Trophoblast cell (in vitro differentiated cells and primary cell): ENCODE measurements around the gene EEF1A2.

Experiments
- DNase-seq, 2 donors: peaks; one replicate each; pipeline ENCODE4 v3.0.0-alpha.2; 2016
- H2AFZ ChIP-seq: 2 replicates; pipeline ENCODE4 v1.6.1; 2013; ENCODE audit warnings: low read length, moderate library complexity, mild to moderate bottlenecking; ENCODE audit not compliant: insufficient read depth, poor library complexity
- H2AK5ac ChIP-seq: 2 replicates; pipeline ENCODE4 v1.6.1; 2013; ENCODE audit warnings: mild to moderate bottlenecking, low read length
- H2BK120ac ChIP-seq: 2 replicates; pipeline ENCODE4 v1.6.1; 2013; ENCODE audit warnings: low read length, mild to moderate bottlenecking, moderate library complexity; ENCODE audit not compliant: insufficient read depth, poor library complexity
- H2BK12ac ChIP-seq: 2 replicates; pipeline ENCODE4 v1.6.1; 2013; ENCODE audit warnings: mild to moderate bottlenecking, low read length, moderate library complexity
- H2BK5ac ChIP-seq: 2 replicates; pipeline ENCODE4 v1.6.1; 2013; ENCODE audit warnings: low read length, low read depth, moderate library complexity, mild to moderate bottlenecking; ENCODE audit not compliant: poor library complexity
- H3K14ac ChIP-seq: 2 replicates; pipeline ENCODE4 v1.6.1; 2013; ENCODE audit warnings: mild to moderate bottlenecking, low read length
- H3K18ac ChIP-seq: 2 replicates; pipeline ENCODE4 v1.6.1; 2013; ENCODE audit warnings: mild to moderate bottlenecking, low read length
- H3K23ac ChIP-seq: 2 replicates; pipeline ENCODE4 v1.6.1; 2013; ENCODE audit warnings: low read length
- H3K27ac ChIP-seq: 2 replicates; pipeline ENCODE4 v1.5.1; 2013; ENCODE audit warnings: low read depth, mild to moderate bottlenecking, inconsistent platforms, low read length, moderate library complexity
- H3K27me3 ChIP-seq: 2 replicates; pipeline ENCODE4 v1.6.1; 2013; ENCODE audit warnings: inconsistent platforms, mild to moderate bottlenecking, low read length, moderate library complexity; ENCODE audit not compliant: insufficient read depth
- H3K36me3 ChIP-seq, 2 experiments: 1 replicate in 1 of 2; 2 replicates in 1 of 2; pipeline ENCODE4 v1.6.1; 2013; ENCODE audit warnings: low read length in 2 of 2, mild to moderate bottlenecking in 2 of 2, moderate library complexity in 1 of 2; ENCODE audit not compliant: insufficient read depth in 2 of 2, control insufficient read depth in 1 of 2
- H3K4ac ChIP-seq: 2 replicates; pipeline ENCODE4 v1.6.1; 2013; ENCODE audit warnings: low read depth, mild to moderate bottlenecking, low read length, moderate library complexity
- H3K4me1 ChIP-seq, 2 experiments: 1 replicate in 1 of 2; 2 replicates in 1 of 2; pipeline ENCODE4 v1.6.1; 2013; ENCODE audit warnings: low read length in 2 of 2, mild to moderate bottlenecking in 2 of 2, moderate library complexity in 1 of 2; ENCODE audit not compliant: insufficient read depth in 2 of 2, control insufficient read depth in 1 of 2
- H3K4me2 ChIP-seq: 2 replicates; pipeline ENCODE4 v1.6.1; 2013; ENCODE audit warnings: inconsistent platforms, mild to moderate bottlenecking, low read length, moderate library complexity
- H3K4me3 ChIP-seq: 2 replicates; pipeline ENCODE4 v1.5.1; 2013; ENCODE audit warnings: mild to moderate bottlenecking, low read depth, low read length, inconsistent platforms
- H3K79me1 ChIP-seq: one replicate; pipeline ENCODE4 v1.6.1; 2013; ENCODE audit warnings: low read length
- H3K79me2 ChIP-seq: 2 replicates; pipeline ENCODE4 v1.6.1; 2013; ENCODE audit warnings: low read length, mild to moderate bottlenecking; ENCODE audit not compliant: control insufficient read depth, insufficient read depth, poor library complexity
- H3K9ac ChIP-seq: 2 replicates; pipeline ENCODE4 v1.6.1; 2013; ENCODE audit warnings: mild to moderate bottlenecking, low read length
- H3K9me3 ChIP-seq: 2 replicates; pipeline ENCODE4 v1.6.1; 2013; ENCODE audit warnings: low read depth, mild to moderate bottlenecking, control low read depth, inconsistent platforms, low read length; ENCODE audit not compliant: insufficient read depth
- H4K12ac ChIP-seq: 2 replicates; pipeline ENCODE4 v1.6.1; 2013; ENCODE audit warnings: low read depth, mild to moderate bottlenecking, low read length, moderate library complexity
- H4K8ac ChIP-seq: 2 replicates; pipeline ENCODE4 v1.6.1; 2013; ENCODE audit warnings: low read depth, mild to moderate bottlenecking, low read length, moderate library complexity
- H4K91ac ChIP-seq: one replicate; pipeline ENCODE4 v1.6.1; 2013; ENCODE audit warnings: low read depth, mild to moderate bottlenecking, low read length, moderate library complexity
- WGBS: extraction: QIAGEN DNeasy Blood & Tissue Kit; methylation state at CpG from one replicate; pipeline ENCODE4 v1.1.7; 2013; ENCODE audit warnings: missing lambda C conversion rate; ENCODE audit not compliant: insufficient read length, insufficient coverage; ENCODE audit errors: extremely low coverage; 5-methylcytosine and 5-hydroxymethylcytosine counted together

Gene EEF1A2

DNA sequence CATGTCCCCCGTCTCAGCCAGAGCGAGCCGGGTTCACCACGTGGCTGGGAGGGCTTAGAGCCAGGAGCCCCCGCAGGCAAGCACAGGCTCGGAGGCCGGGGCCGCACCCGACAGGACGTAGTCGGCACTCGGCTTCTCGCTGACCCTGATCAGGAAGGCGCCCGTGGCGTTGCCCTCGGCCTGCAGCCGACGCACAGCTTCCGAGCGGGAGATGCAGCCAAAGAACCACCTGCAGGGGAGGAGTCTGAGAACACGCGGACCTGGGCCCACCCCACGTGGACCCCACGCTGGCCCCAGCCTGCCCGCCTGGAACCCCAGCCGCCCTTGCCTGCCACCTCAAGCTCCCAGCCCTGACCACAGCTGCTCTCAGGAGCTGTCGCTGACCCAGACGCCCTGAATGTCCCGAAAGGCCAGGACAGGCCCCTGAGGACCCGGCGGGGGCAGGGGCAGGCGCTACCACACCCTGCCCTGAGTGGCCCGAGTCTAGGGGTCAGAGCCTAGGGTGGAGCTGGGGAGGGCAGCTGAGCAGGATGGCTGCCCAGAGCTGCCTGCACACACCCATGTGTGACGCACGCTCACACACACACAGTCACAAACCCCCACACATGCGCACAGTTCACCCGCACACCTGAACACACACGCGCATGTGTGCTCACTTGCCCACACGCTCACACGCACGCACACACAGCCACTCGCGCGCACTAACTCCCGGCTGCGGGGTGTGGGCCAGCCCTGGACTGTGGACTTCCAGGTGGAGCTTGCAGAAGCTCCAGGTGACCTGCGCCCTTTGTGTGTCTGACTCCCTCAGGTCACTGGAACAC is 36.2 kb upstream of the EEF1A2 start:
- Histone ChIP-seq H3K27ac (no peak overlapping the region), H3K36me3 (no peaks in the 10 kb centered on the region), H4K8ac (no peak overlapping the region), H2BK12ac (no peak overlapping the region), H3K4me1 (peaks cover 0 to 3% of the 10 kb centered on the region in 2 experiments), H3K4me3 (no peak overlapping the region), H4K91ac (no peak overlapping the region), H3K79me2 (no peaks in the 10 kb centered on the region), H3K9ac (no peak overlapping the region), H3K23ac (no peak overlapping the region), H2BK120ac (no peak overlapping the region), H3K9me3 (peaks cover 2% of the 10 kb centered on the region), H3K18ac (no peak overlapping the region), H3K27me3 (no peaks in the 10 kb centered on the region), H2AK5ac (no peak overlapping the region), H3K4me2 (no peak overlapping the region), H4K12ac (no peak overlapping the region), H3K14ac (no peak overlapping the region), H3K79me1 (no peaks in the 10 kb centered on the region), H3K4ac (no peak overlapping the region), H2AFZ (no peak overlapping the region), H2BK5ac (no peak overlapping the region)
- DNase-seq = no peak
- WGBS = no CpG with 5 or more reads among the region's 49 CpGs

DNA sequence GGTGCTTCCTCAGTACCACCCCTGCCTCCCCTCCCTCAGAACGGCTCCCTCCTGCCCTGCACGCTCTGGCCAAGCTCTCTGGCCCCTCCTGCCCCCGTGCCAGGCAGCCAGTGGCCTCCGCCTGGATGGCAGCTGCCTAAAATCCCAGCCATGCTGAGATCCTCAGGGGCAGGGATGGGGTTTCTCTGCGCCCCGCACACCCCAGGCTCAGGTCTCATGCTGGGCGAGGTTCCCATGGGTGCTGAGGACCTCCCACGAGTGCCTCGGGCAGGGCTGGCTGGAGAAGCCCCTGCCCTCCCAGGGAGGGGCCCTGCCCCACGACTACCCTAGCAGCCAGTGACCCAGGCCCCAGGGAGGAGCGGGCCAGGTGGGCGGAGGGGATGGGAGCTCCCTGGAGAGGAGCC is 35.5 kb upstream of the EEF1A2 start:
- H3K27me3 ChIP-seq = no peaks in the 10 kb centered on the region
- no peak overlapping the region for H3K27ac ChIP-seq
- no CpG with 5 or more reads among the region's 12 CpGs for WGBS

DNA sequence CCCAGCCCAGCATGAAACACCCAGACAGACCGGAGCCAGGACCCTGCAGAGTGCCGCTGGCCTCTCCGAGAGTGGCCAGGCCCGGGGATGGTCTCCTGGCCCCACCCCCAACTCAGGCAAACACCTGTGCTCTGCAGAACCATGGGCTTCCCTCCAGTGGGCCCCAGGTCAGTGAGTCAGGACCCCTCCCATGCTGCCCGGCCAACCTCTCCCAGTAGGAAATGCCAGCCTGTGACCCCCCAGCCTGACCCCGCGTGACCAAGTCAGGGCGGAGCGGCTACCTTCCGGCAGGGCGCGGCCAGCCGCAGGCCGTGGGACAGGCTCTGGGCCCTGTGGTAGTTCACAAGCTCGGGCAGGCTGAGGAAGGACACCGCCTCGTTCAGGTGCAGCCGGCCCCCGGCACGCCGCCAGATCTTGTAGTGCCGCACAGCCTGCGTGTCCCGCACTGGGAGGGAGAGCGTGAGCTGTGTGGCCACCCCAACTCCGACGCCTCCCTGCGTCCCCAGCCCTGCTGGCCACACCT is 35.0 kb upstream of the EEF1A2 start:
- H3K9ac ChIP-seq = no peak overlapping the region

More for the DNA sequence above, 35.5 kb upstream of the EEF1A2 start:
- Histone ChIP-seq H3K9ac (no peak overlapping the region), H4K12ac (no peak overlapping the region), H3K9me3 (peaks cover 2% of the 10 kb centered on the region), H3K4me3 (no peak overlapping the region), H3K4me2 (no peak overlapping the region), H3K14ac (no peak overlapping the region), H2AK5ac (no peak overlapping the region), H3K79me2 (no peaks in the 10 kb centered on the region), H2BK5ac (no peak overlapping the region), H3K18ac (no peak overlapping the region), H3K79me1 (no peaks in the 10 kb centered on the region), H4K91ac (no peak overlapping the region), H2BK120ac (no peak overlapping the region), H4K8ac (no peak overlapping the region), H3K4me1 (peaks cover 0 to 2% of the 10 kb centered on the region in 2 experiments), H3K36me3 (no peaks in the 10 kb centered on the region), H3K23ac (no peak overlapping the region), H3K4ac (no peak overlapping the region), H2AFZ (no peak overlapping the region), H2BK12ac (no peak overlapping the region)
- DNase-seq = no peak

DNA sequence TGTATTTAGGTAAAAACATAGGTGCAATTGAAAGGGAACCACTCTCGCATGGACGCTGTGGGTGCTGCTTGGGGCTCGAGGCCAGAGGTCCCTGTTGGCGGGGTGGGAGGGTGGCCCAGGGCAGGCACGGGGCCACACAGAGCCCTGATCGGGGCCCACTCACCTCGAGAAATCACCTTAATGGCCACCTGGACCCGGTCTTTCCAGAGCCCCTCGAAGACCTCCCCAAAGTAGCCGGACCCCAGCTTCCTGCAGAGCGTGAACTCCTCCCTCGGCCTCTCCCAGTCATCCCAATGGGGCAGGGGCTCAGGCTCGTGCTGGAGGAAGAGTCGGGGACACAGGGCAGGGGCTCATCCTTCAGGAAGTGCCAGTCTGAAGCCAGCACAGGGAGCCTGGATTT is 34.5 kb upstream of the EEF1A2 start:
- DNase-seq = no peak
- Histone ChIP-seq H3K79me2 (no peaks in the 10 kb centered on the region), H3K23ac (no peak overlapping the region), H3K9me3 (peaks cover 2% of the 10 kb centered on the region), H3K9ac (no peak overlapping the region), H3K27me3 (no peaks in the 10 kb centered on the region), H2BK12ac (no peak overlapping the region), H3K14ac (no peak overlapping the region), H3K36me3 (no peaks in the 10 kb centered on the region), H2AFZ (no peak overlapping the region), H3K4ac (no peak overlapping the region), H4K91ac (no peak overlapping the region), H3K79me1 (no peaks in the 10 kb centered on the region), H3K27ac (no peak overlapping the region), H3K4me3 (no peak overlapping the region), H3K4me1 (peaks cover 0 to 2% of the 10 kb centered on the region in 2 experiments), H2AK5ac (no peak overlapping the region), H4K8ac (no peak overlapping the region), H3K18ac (no peak overlapping the region), H2BK120ac (no peak overlapping the region), H3K4me2 (no peak overlapping the region), H4K12ac (no peak overlapping the region), H2BK5ac (no peak overlapping the region)
- WGBS = no CpG with 5 or more reads among the region's 14 CpGs

More for the DNA sequence above, 35.0 kb upstream of the EEF1A2 start:
- Histone ChIP-seq H3K9me3 (peaks cover 2% of the 10 kb centered on the region), H3K36me3 (no peaks in the 10 kb centered on the region), H4K12ac (no peak overlapping the region), H3K23ac (no peak overlapping the region), H3K27me3 (no peaks in the 10 kb centered on the region), H3K4me3 (no peak overlapping the region), H4K91ac (no peak overlapping the region), H3K79me1 (no peaks in the 10 kb centered on the region), H2BK5ac (no peak overlapping the region), H2BK12ac (no peak overlapping the region), H2AFZ (no peak overlapping the region), H2AK5ac (no peak overlapping the region), H4K8ac (no peak overlapping the region), H3K4ac (no peak overlapping the region), H3K27ac (no peak overlapping the region), H3K14ac (no peak overlapping the region), H3K79me2 (no peaks in the 10 kb centered on the region), H2BK120ac (no peak overlapping the region), H3K18ac (no peak overlapping the region), H3K4me2 (no peak overlapping the region), H3K4me1 (peaks cover 0 to 2% of the 10 kb centered on the region in 2 experiments)
- WGBS = no CpG with 5 or more reads among the region's 28 CpGs
- no peak for DNase-seq
